HG02759 (cell line): ENCODE results near the gene GGTA1.
A peak's percentile ranks its signal among the peaks of the same experiment; 100 is the strongest.

Source experiments
- ATAC-seq: cut with Tn5 transposase; IDR thresholded peaks from one replicate; pipeline ENCODE4 v1.9.1; 2021; ENCODE audit warnings: mild to moderate bottlenecking, moderate library complexity; ENCODE audit not compliant: unreplicated experiment

GGTA1 gene

GRCh38 chr9:121500165-121500478 is 478 bp upstream of the GGTA1 start:
- ATAC-seq = no peak

- no peak for ATAC-seq
Measured at GRCh38 chr9:121499177-121499426, 542 bp downstream of the GGTA1 start.

GRCh38 chr9:121498487-121499176 is 1.0 kb downstream of the GGTA1 start:
- ATAC-seq = peak; percentile 13

- ATAC-seq = peak; percentile 73
Measured at GRCh38 chr9:121498150-121498486, 1.5 kb downstream of the GGTA1 start.

GRCh38 chr9:121495976-121496375 is 3.7 kb downstream of the GGTA1 start:
- ATAC-seq = no peak

- no peak for ATAC-seq
Measured at GRCh38 chr9:121494192-121494591, 5.5 kb downstream of the GGTA1 start.

- ATAC-seq = no peak
Measured at GRCh38 chr9:121491111-121491510, 8.5 kb downstream of the GGTA1 start.

- ATAC-seq = no peak
Measured at GRCh38 chr9:121489344-121489743, 10.3 kb downstream of the GGTA1 start.

- ATAC-seq = no peak
Measured at GRCh38 chr9:121486043-121486442, 13.6 kb downstream of the GGTA1 start.

- no peak for ATAC-seq
Measured at GRCh38 chr9:121485623-121486022, 14.0 kb downstream of the GGTA1 start.

GRCh38 chr9:121484651-121485446 is 14.8 kb downstream of the GGTA1 start:
- ATAC-seq = no peak

- no peak for ATAC-seq
Measured at GRCh38 chr9:121483473-121484031, 16.1 kb downstream of the GGTA1 start.

- no peak for ATAC-seq
Measured at GRCh38 chr9:121483049-121483448, 16.6 kb downstream of the GGTA1 start.

- ATAC-seq = no peak
Measured at GRCh38 chr9:121478816-121479676, 20.6 kb downstream of the GGTA1 start.

- no peak for ATAC-seq
Measured at GRCh38 chr9:121476156-121476555, 23.5 kb downstream of the GGTA1 start.

GRCh38 chr9:121474231-121474947 is 25.3 kb downstream of the GGTA1 start:
- ATAC-seq = no peak

- ATAC-seq = no peak
Measured at GRCh38 chr9:121473229-121473628, 26.4 kb downstream of the GGTA1 start.

GRCh38 chr9:121472446-121472845 is 27.2 kb downstream of the GGTA1 start:
- ATAC-seq = no peak

GRCh38 chr9:121466142-121466541 is 33.5 kb downstream of the GGTA1 start:
- ATAC-seq = no peak

- ATAC-seq = no peak
Measured at GRCh38 chr9:121464968-121465367, 34.7 kb downstream of the GGTA1 start.
